GM10248 (cell line): ENCODE measurements around the gene NUDT3.
"Not testable (repeated sequence)": the region's sequence is repeated elsewhere in the genome, so short reads cannot be mapped to it uniquely, and the experiment has no call there.

Source experiments
- CTCF ChIA-PET: fragments of 300-600 bp; sonication (Branson Sonifier 250); formaldehyde crosslinking; extraction: SDS; loops from one replicate; lab custom pipeline; 2021; ENCODE audit warnings: antibody characterized with exemption; lab: Yijun Ruan, JAX
- POLR2A ChIA-PET: fragments of 350-650 bp; sonication (Branson Sonifier 250); formaldehyde crosslinking; extraction: SDS; loops from one replicate; lab custom pipeline; 2020; ENCODE audit warnings: antibody characterized with exemption; lab: Yijun Ruan, JAX
- DNase-seq: peaks from one replicate; pipeline ENCODE4 v3.0.0; 2012; ENCODE audit errors: extremely low spot score
- CTCF ChIP-seq: IDR thresholded peaks from 2 replicates; pipeline ENCODE4 v1.5.1; 2012; ENCODE audit warnings: mild to moderate bottlenecking, low read depth; ENCODE audit errors: extremely low read depth, missing control alignments, control extremely low read depth

NUDT3 gene

GRCh38 chr6:34418367-34418766, 25.9 kb upstream of the NUDT3 start:
- no peak for TF ChIP-seq CTCF
- ChIA-PET POLR2A (interaction anchor here (1.0 kb wide), 1 partner anchor 14 kb away, joined by 3 read pairs; no protein-coding TSS in a partner anchor), CTCF (interaction anchor here (5.8 kb wide), 1 partner anchor 170 kb away, joined by 92 read pairs; the partner anchor contains the start of gene SMIM29)
- no peak for DNase-seq

- TF ChIP-seq CTCF = no peak
- POLR2A ChIA-PET = interaction anchor here (1.0 to 1.2 kb wide), 2 partner anchors 180 to 221 kb away, joined by 3 to 5 read pairs; partner anchors contain the start of gene HMGA1
- CTCF ChIA-PET = interaction anchor here (1.0 to 5.8 kb wide), 6 partner anchors 8 to 254 kb away, joined by 3 to 92 read pairs (median 24); partner anchors contain the start of genes RPS10 and SMIM29
These were observed 24.5 kb upstream of the NUDT3 start for GRCh38 chr6:34416877-34417371.

GRCh38 chr6:34414999-34415858, 22.8 kb upstream of the NUDT3 start:
- TF ChIP-seq CTCF = peak; percentile 55
- ChIA-PET CTCF (interaction anchor here (0.7 to 5.8 kb wide), 32 partner anchors 7 to 261 kb away, joined by 3 to 92 read pairs (median 5); partner anchors contain the start of genes NUDT3, RPS10 and SMIM29), POLR2A (interaction anchor here (0.6 to 1.8 kb wide), 5 partner anchors 8 to 179 kb away, joined by 4 to 13 read pairs (median 5); partner anchors contain the start of genes HMGA1, RPS10 and SMIM29)
- peak; percentile 55 for DNase-seq

More at GRCh38 chr6:34416877-34417371, 24.5 kb upstream of the NUDT3 start:
- DNase-seq = no peak

GRCh38 chr6:34412643-34413214, 20.3 kb upstream of the NUDT3 start:
- CTCF ChIA-PET = no interaction called here

GRCh38 chr6:34412016-34412415, 19.5 kb upstream of the NUDT3 start:
- no peak for DNase-seq
- TF ChIP-seq CTCF = no peak
- ChIA-PET CTCF (no interaction called here), POLR2A (no interaction called here)

More at GRCh38 chr6:34412643-34413214, 20.3 kb upstream of the NUDT3 start:
- POLR2A ChIA-PET = no interaction called here
- no peak for DNase-seq
- TF ChIP-seq CTCF = no peak

DNA sequence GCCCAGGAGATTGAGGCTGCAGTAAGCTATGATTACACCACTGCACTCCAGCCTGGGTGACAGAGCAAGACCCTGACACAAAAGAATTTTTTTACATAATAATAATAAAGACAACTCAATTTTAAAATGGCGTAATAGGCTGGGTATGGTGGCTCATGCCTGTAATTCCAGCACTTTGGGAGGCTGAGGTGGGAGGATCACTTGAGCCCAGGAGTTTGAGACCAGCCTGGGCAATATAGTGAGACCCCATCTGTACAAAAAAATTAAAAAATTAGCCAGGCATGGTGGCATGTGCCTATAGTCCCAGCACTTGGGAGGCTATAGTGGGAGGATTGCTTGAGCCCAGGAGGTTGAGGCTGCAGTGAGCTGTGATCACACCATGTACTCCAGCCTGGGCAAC, 15.4 kb upstream of the NUDT3 start:
- POLR2A ChIA-PET = interaction anchor here (1.1 kb wide), 1 partner anchor 18 kb away, joined by 7 read pairs; no protein-coding TSS in a partner anchor
- CTCF ChIA-PET, DNase-seq: not testable (repeated sequence)

GRCh38 chr6:34396518-34396917, 4.0 kb upstream of the NUDT3 start:
- CTCF ChIA-PET = interaction anchor here (2.0 kb wide), 1 partner anchor 18 kb away, joined by 9 read pairs; no protein-coding TSS in a partner anchor
- TF ChIP-seq CTCF = no peak
- DNase-seq = no peak
- POLR2A ChIA-PET = no interaction called here
